A673 (cell line): Measurements from ENCODE around the gene NPEPL1.

ENCODE experiments used
- CTCF ChIP-seq: fragments of 300-800, 200-600 bp; sonication (generic); conservative IDR thresholded peaks from 2 replicates; pipeline ENCODE4 v1.5.1; 2017; ENCODE audit warnings: low read depth, mild to moderate bottlenecking, antibody characterized with exemption, low read length, moderate library complexity, mixed read lengths
- EZH2 ChIP-seq: fragments of 200-600 bp; sonication (generic); IDR thresholded peaks from 2 replicates; pipeline ENCODE4 v1.6.1; 2017; ENCODE audit warnings: borderline replicate concordance, low read depth, mild to moderate bottlenecking, mixed read lengths, antibody characterized with exemption, low read length; ENCODE audit not compliant: poor library complexity, severe bottlenecking

GRCh38 chr20:58749979-58750378 lies 57.4 kb downstream of the NPEPL1 start:
- TF ChIP-seq CTCF (no peak), EZH2 (no peak)
